Right lobe of liver (tissue), 6 donors: ENCODE data around the gene GALC. TPM values are rescaled to one million over a fixed set of nuclear protein-coding genes. Genes with fewer than 3 reads are reported as not detected.

Experiments used
- ATAC-seq, 4 donors: fragments of 200-7000 bp; cut with Tn5 transposase; one replicate each; pipeline ENCODE4 v1.9.1; 2020; ENCODE audit warnings: mild to moderate bottlenecking in 4 of 4, moderate library complexity in 4 of 4
- DNase-seq, 3 donors: peaks; one replicate each; pipeline ENCODE4 v3.0.0-alpha.2; 2020
- H3K27ac ChIP-seq, 3 donors: fragments of 200-600 bp; one replicate each; pipeline ENCODE4 v1.8.0; 2022
- H3K27me3 ChIP-seq, 2 donors: fragments of 200-600 bp; one replicate each; pipeline ENCODE4 v1.8.0; 2022
- H3K36me3 ChIP-seq, 4 donors: fragments of 200-600 bp; sonication (generic) in 1 of 4; one replicate each; pipeline versions ENCODE4 v1.5.1 to v1.8.0; 2017 to 2022; ENCODE audit warnings: control low read depth in 1 of 4
- H3K4me1 ChIP-seq, 4 donors: fragments of 200-600 bp; sonication (generic) in 1 of 4; one replicate each; pipeline versions ENCODE4 v1.5.1 to v1.8.0; 2017 to 2022; ENCODE audit warnings: control low read depth in 1 of 4
- H3K4me3 ChIP-seq, 3 donors: fragments of 200-600 bp; one replicate each; pipeline ENCODE4 v1.8.0; 2022
- H3K9me3 ChIP-seq, 4 donors: fragments of 200-600 bp; sonication (generic) in 1 of 4; one replicate each; pipeline versions ENCODE4 v1.5.1 to v1.8.0; 2017 to 2022; ENCODE audit warnings: control low read depth in 1 of 4
- CTCF ChIP-seq, 4 donors: fragments of 200-600 bp in 3 of 4; fragments of 450-650 bp in 1 of 4; IDR thresholded peaks; one replicate each; pipeline versions ENCODE4 v1.5.1 to v1.8.0; 2016 to 2022; ENCODE audit warnings: antibody characterized with exemption in 4 of 4, mild to moderate bottlenecking in 2 of 4
- POLR2A ChIP-seq: fragments of 450-650 bp; IDR thresholded peaks from one replicate; pipeline ENCODE4 v1.6.1; 2017; ENCODE audit warnings: antibody characterized with exemption, mild to moderate bottlenecking
- WGBS: methylation state at CpG from one replicate; pipeline ENCODE4 v1.1.6; 2018; ENCODE audit warnings: low coverage, low lambda C conversion rate; ENCODE audit not compliant: insufficient coverage; ENCODE audit errors: missing lambda C conversion rate; 5-methylcytosine and 5-hydroxymethylcytosine counted together
- intact Hi-C, 2 donors: fragments of 100-400 bp; cut with DNase I; formaldehyde crosslinking; loops; one replicate each; pipeline versions ENCODE4 v1.11.2 to v1.14.1; 2022
- small RNA-seq, 2 experiments: library from RNA; depleted of rRNA; stranded (forward); fragments of <200 nt; gene quantifications; one replicate each; pipeline ENCODE3, GENCODE V24; 2016
- total RNA-seq, 6 experiments: library from RNA; depleted of rRNA in 2 of 6; stranded (reverse); fragments of >200 nt in 2 of 6; fragmentation: NEBNext Ultra II Directional in 3 of 6; extraction: Animal tissue kit (Norgen Biotek cat#: 25700) in 3 of 6; gene quantifications; one replicate each; pipeline versions ENCODE4 v1.1.0 to v1.2.4, GENCODE V29; 2016 to 2023
- donor health status: DM: no; HTN: yes; CAD: no.
- donor health status: DM: no; HTN: no; CAD: no.
- donor health status: DM: no; HTN: no; CAD: no.
- donor health status: DM: no; HTN: yes; CAD: no.
- donor health status: DM: no; HTN: yes; CAD: no.

Gene GALC
- total RNA-seq, 6 experiments from 2014 or later: 8.3 to 23.5 (median 10.3) TPM

GRCh38 chr14:87894920-87895319, 98.1 kb downstream of the GALC start:
- no peaks in the 10 kb centered on the region for H3K27me3 ChIP-seq
- ATAC-seq: no peak
- no peak overlapping the region for H3K4me3 ChIP-seq
- no peak for TF ChIP-seq POLR2A
- no peak for TF ChIP-seq CTCF (IDR thresholded peaks at IDR 0.05)
- H3K4me1 ChIP-seq: no peaks in the 10 kb centered on the region
- DNase-seq: no peak
- H3K9me3 ChIP-seq: no peaks in the 10 kb centered on the region
- intact Hi-C loops: loop anchor here (10.0 kb wide), 1 partner anchor 150 kb away; no protein-coding TSS in a partner anchor
- no peak overlapping the region for H3K27ac ChIP-seq
- 51% methylated on average over 6 of the region's 6 CpGs for WGBS
- no peaks in the 10 kb centered on the region for H3K36me3 ChIP-seq

- H3K9me3 ChIP-seq: no peaks in the 10 kb centered on the region
- no peak for ATAC-seq
- TF ChIP-seq CTCF (IDR thresholded peaks at IDR 0.05): no peak
- TF ChIP-seq POLR2A: no peak
- no peaks in the 10 kb centered on the region for H3K36me3 ChIP-seq
- no peaks in the 10 kb centered on the region for H3K4me1 ChIP-seq
- no peaks in the 10 kb centered on the region for H3K27me3 ChIP-seq
- intact Hi-C loops: loop anchor here (10.0 kb wide), 1 partner anchor 148 kb away; no protein-coding TSS in a partner anchor
- 51% methylated on average over 2 of the region's 2 CpGs for WGBS
- H3K27ac ChIP-seq: no peak overlapping the region
- DNase-seq: no peak
- no peak overlapping the region for H3K4me3 ChIP-seq
Measured at GRCh38 chr14:87892763-87893162, 100.2 kb downstream of the GALC start.

- ATAC-seq: peak in 2 of 4 donors; percentile 10 to 34
- intact Hi-C loops: no loop called here
- no peak overlapping the region for H3K27ac ChIP-seq
- H3K27me3 ChIP-seq: no peaks in the 10 kb centered on the region
- no peaks in the 10 kb centered on the region for H3K4me1 ChIP-seq
- WGBS: 44% methylated on average over 20 of the region's 20 CpGs
- no peaks in the 10 kb centered on the region for H3K36me3 ChIP-seq
- no peak overlapping the region for H3K4me3 ChIP-seq
- DNase-seq: no peak
- TF ChIP-seq POLR2A (no peak), CTCF (IDR thresholded peaks at IDR 0.05) (peak in 3 of 4 donors; percentile 16 to 40 (median 30))
- H3K9me3 ChIP-seq: no peaks in the 10 kb centered on the region
Measured at GRCh38 chr14:87888136-87888999, 104.6 kb downstream of the GALC start.

GRCh38 chr14:87883750-87884149, 109.2 kb downstream of the GALC start:
- Histone ChIP-seq H3K4me1 (no peaks in the 10 kb centered on the region), H3K4me3 (no peak overlapping the region), H3K36me3 (no peaks in the 10 kb centered on the region), H3K27me3 (no peaks in the 10 kb centered on the region), H3K27ac (no peak overlapping the region), H3K9me3 (no peaks in the 10 kb centered on the region)
- ATAC-seq (no peak), DNase-seq (no peak)
- intact Hi-C loops: no loop called here
- no peak for TF ChIP-seq POLR2A
- no peak for TF ChIP-seq CTCF (IDR thresholded peaks at IDR 0.05)
- WGBS: 67% methylated on average over 1 of the region's 1 CpG

Small RNA genes lying within 50 kb of the gene (small RNA-seq; reads per million reads assigned to genes)
- 0 reads per million in 2 experiments for gene RNU6-835P

Other genes starting within 250 kb of the GALC start
- 1 to 10 TPM; 1.0 to 2.7 (median 1.2) TPM for gene GPR65, start 12.0 kb upstream of the GALC start, total RNA-seq